Naive thymus-derived CD4-positive, alpha-beta T cell (primary cell): ENCODE results near the gene HSD17B14. TPM values are rescaled to one million over a fixed set of nuclear protein-coding genes. Genes with fewer than 3 reads are reported as not detected.

Source experiments
- ATAC-seq: fragments of 150-1000 bp; cut with Tn5 transposase; 2 replicates; pipeline ENCODE4 v1.10.0; 2021; ENCODE audit warnings: mild to moderate bottlenecking, moderate library complexity
- CTCF ChIA-PET: fragments of 350-600 bp; sonication (Branson Sonifier 250); formaldehyde crosslinking; loops from one replicate; lab custom pipeline; 2021; ENCODE audit warnings: antibody characterized with exemption; lab: Charles Lee
- POLR2A ChIA-PET: fragments of 350-600 bp; sonication (Branson Sonifier 250); formaldehyde crosslinking; loops from one replicate; lab custom pipeline; 2021; ENCODE audit warnings: antibody characterized with exemption, inconsistent platforms; lab: Charles Lee
- DNase-seq, 9 donors: peaks; one replicate each; pipeline versions ENCODE4 v3.0.0 to v3.0.0-alpha.2; 2020 to 2022; ENCODE audit warnings: mixed read lengths in 1 of 9
- H3K27ac ChIP-seq: one replicate; pipeline ENCODE4 v1.7.0; 2013; ENCODE audit warnings: mild to moderate bottlenecking, low read depth, low read length, moderate library complexity
- H3K27me3 ChIP-seq, 2 donors: one replicate each; pipeline ENCODE4 v1.7.0; 2013; ENCODE audit warnings: low read length in 2 of 2, mild to moderate bottlenecking in 2 of 2, moderate library complexity in 2 of 2; ENCODE audit not compliant: control insufficient read depth in 2 of 2, insufficient read depth in 2 of 2
- H3K36me3 ChIP-seq, 3 experiments: 1 replicate in 2 of 3; 2 replicates in 1 of 3; pipeline ENCODE4 v1.7.0; 2013; ENCODE audit warnings: low read length in 3 of 3, mild to moderate bottlenecking in 3 of 3, moderate library complexity in 1 of 3; ENCODE audit not compliant: insufficient read depth in 3 of 3, control insufficient read depth in 2 of 3
- H3K4me1 ChIP-seq, 2 donors: one replicate each; pipeline ENCODE4 v1.7.0; 2013; ENCODE audit warnings: low read length in 2 of 2, mild to moderate bottlenecking in 2 of 2, moderate library complexity in 1 of 2; ENCODE audit not compliant: control insufficient read depth in 2 of 2, insufficient read depth in 2 of 2
- H3K4me3 ChIP-seq: 2 replicates; pipeline ENCODE4 v1.7.0; 2013; ENCODE audit warnings: mild to moderate bottlenecking, low read length
- H3K9me3 ChIP-seq, 3 experiments: 1 replicate in 2 of 3; 2 replicates in 1 of 3; pipeline ENCODE4 v1.7.0; 2013; ENCODE audit warnings: low read length in 3 of 3; ENCODE audit not compliant: control insufficient read depth in 2 of 3
- H3K27ac Mint-ChIP-seq, 9 donors: one replicate each; pipeline ENCODE4 v1.8.0; 2020 to 2022; ENCODE audit warnings: mixed read lengths in 9 of 9, mild to moderate bottlenecking in 8 of 9, moderate library complexity in 5 of 9, inconsistent platforms in 2 of 9
- H3K27me3 Mint-ChIP-seq, 5 donors: one replicate each; pipeline ENCODE4 v1.8.0; 2021 to 2022; ENCODE audit warnings: mixed read lengths in 5 of 5, mild to moderate bottlenecking in 1 of 5
- H3K36me3 Mint-ChIP-seq, 5 donors: one replicate each; pipeline ENCODE4 v1.8.0; 2020 to 2022; ENCODE audit warnings: mixed read lengths in 5 of 5, mild to moderate bottlenecking in 3 of 5, inconsistent platforms in 1 of 5
- H3K4me1 Mint-ChIP-seq, 7 donors: one replicate each; pipeline ENCODE4 v1.8.0; 2020 to 2022; ENCODE audit warnings: mixed read lengths in 7 of 7, mild to moderate bottlenecking in 3 of 7, inconsistent platforms in 1 of 7
- H3K4me3 Mint-ChIP-seq, 10 donors: one replicate each; pipeline ENCODE4 v1.8.0; 2020 to 2022; ENCODE audit warnings: mild to moderate bottlenecking in 10 of 10, mixed read lengths in 10 of 10, moderate library complexity in 6 of 10, inconsistent platforms in 2 of 10
- H3K9me3 Mint-ChIP-seq, 11 donors: one replicate each; pipeline ENCODE4 v1.8.0; 2020 to 2022; ENCODE audit warnings: mixed read lengths in 11 of 11, mild to moderate bottlenecking in 4 of 11, inconsistent platforms in 1 of 11, moderate library complexity in 1 of 11
- intact Hi-C, 2 donors: fragments of 100-400 bp; cut with micrococcal nuclease; formaldehyde crosslinking; loops; one replicate each; pipeline ENCODE4 v1.15.1; 2023
- polyA plus RNA-seq, 2 donors: library from polyadenylated mRNA; unstranded; fragments of 300-500 nt; fragmentation: Illumina TruSeq; gene quantifications; one replicate each; pipeline ENCODE4 v1.2.3, GENCODE V29; 2021
- total RNA-seq, 6 experiments: library from RNA in 5 of 6; stranded (reverse) in 5 of 6; gene quantifications; 1 replicate in 5 of 6; 2 replicates in 1 of 6; pipeline ENCODE4 v1.2.3 and lab custom pipeline; 2021 to 2026

HSD17B14 gene
- total and polyA plus RNA-seq, 7 experiments from 2014 or later = 0.38 to 2.9 (median 1.2) TPM; not detected in 1

DNA sequence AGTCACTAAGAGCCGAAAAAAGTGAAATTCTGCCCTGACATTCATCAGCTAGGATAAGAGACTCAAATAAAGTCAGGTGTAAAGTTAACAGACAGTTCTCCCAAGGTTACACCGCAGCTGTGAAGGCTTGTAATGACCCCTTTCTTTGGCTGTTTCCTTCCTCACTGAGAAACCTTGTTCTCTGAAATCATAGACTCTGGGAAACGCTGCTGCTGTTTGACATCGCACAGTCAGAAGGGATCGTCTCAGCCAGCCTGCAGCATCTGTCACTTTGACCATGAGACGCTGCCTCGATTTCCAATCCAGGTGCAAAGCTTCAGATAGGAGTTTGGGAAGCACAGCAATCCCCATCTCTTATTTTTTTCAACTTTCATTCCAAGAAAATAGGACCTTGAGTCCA lies 26.1 kb downstream of the HSD17B14 start:
- H3K27ac Mint-ChIP-seq = peak overlapping the region; percentile 44 to 79 (median 58)
- Histone ChIP-seq H3K4me1 (peaks cover 10% of the 10 kb centered on the region in 2 donors), H3K36me3 (peaks cover 0 to 9% (median 0%) of the 10 kb centered on the region in 3 experiments), H3K27me3 (no peaks in the 10 kb centered on the region), H3K9me3 (no peaks in the 10 kb centered on the region), H3K27ac (peak overlapping the region; percentile 59), H3K4me3 (peak overlapping the region; percentile 69)
- DNase-seq (no peak), ATAC-seq (no peak)
- ChIA-PET CTCF (interaction anchor here (1.4 to 1.9 kb wide), 2 partner anchors 15 to 166 kb away, joined by 3 to 10 read pairs; no protein-coding TSS in a partner anchor), POLR2A (interaction anchor here (0.5 to 1.6 kb wide), 5 partner anchors 9 to 235 kb away, joined by 3 to 6 read pairs (median 3); partner anchors contain the start of gene RUVBL2)
- H3K9me3 Mint-ChIP-seq = no peaks in the 10 kb centered on the region
- H3K4me3 Mint-ChIP-seq = peak overlapping the region; percentile 79 to 92 (median 84)
- no peaks in the 10 kb centered on the region for H3K27me3 Mint-ChIP-seq
- peaks cover 0 to 6% (median 0%) of the 10 kb centered on the region in 5 donors for H3K36me3 Mint-ChIP-seq
- peaks cover 16 to 40% (median 34%) of the 10 kb centered on the region in 7 donors for H3K4me1 Mint-ChIP-seq
- intact Hi-C loops = loop anchor here (2.0 kb wide), 3 partner anchors 15 to 71 kb away; no protein-coding TSS in a partner anchor

DNA sequence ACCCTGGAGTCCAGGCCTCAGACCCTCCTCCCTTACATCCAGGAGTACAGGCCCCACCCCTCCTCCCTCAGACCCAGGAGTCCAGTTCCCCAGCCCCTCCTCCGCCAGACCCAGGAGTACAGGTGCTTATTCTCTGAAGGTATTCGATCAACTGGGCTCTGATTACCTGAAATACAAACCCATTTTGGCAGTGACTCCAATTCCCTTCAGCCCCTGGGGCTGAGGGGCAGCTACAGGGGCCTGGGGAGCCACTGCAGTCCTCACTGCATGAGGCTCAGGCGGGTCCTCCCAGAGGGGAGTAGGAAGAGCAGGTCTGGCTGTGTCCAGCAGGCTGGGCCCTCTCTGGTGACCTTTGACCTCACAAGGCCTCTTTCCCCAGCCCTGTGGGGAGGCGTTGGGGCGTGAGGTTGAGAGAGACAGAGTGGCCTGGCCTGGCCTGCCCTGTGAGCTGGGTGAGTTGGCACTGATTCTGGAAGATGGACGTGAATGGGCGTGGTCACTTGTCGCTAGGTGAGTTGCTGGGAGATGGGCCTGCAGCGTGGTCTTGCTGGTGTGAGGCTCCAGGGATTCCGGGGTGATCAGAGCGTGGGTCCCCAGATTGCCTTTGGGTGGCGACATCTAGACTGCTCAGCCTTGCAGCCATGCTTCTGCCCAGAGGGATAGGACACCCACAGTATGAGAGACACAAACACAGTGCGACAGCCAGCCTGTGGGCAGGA lies 28.5 kb downstream of the HSD17B14 start:
- Histone ChIP-seq H3K27me3 (no peaks in the 10 kb centered on the region), H3K4me3 (no peak overlapping the region), H3K36me3 (peaks cover 0 to 9% (median 0%) of the 10 kb centered on the region in 3 experiments), H3K4me1 (peaks cover 10% of the 10 kb centered on the region in 2 donors), H3K27ac (no peak overlapping the region), H3K9me3 (no peaks in the 10 kb centered on the region)
- ChIA-PET POLR2A (no interaction called here), CTCF (interaction anchor here (1.5 to 2.5 kb wide), 3 partner anchors 12 to 35 kb away, joined by 4 to 18 read pairs (median 6); no protein-coding TSS in a partner anchor)
- Mint-ChIP-seq H3K9me3 (no peaks in the 10 kb centered on the region), H3K27me3 (no peaks in the 10 kb centered on the region), H3K27ac (peak overlapping the region in 2 of 9 donors; percentile 51 to 68), H3K4me1 (peaks cover 15 to 38% (median 31%) of the 10 kb centered on the region in 7 donors), H3K36me3 (peaks cover 0 to 6% (median 0%) of the 10 kb centered on the region in 5 donors), H3K4me3 (peak overlapping the region in 7 of 10 donors; percentile 6 to 66 (median 45))
- DNase-seq (no peak), ATAC-seq (no peak)
- intact Hi-C loops = no loop called here

DNA sequence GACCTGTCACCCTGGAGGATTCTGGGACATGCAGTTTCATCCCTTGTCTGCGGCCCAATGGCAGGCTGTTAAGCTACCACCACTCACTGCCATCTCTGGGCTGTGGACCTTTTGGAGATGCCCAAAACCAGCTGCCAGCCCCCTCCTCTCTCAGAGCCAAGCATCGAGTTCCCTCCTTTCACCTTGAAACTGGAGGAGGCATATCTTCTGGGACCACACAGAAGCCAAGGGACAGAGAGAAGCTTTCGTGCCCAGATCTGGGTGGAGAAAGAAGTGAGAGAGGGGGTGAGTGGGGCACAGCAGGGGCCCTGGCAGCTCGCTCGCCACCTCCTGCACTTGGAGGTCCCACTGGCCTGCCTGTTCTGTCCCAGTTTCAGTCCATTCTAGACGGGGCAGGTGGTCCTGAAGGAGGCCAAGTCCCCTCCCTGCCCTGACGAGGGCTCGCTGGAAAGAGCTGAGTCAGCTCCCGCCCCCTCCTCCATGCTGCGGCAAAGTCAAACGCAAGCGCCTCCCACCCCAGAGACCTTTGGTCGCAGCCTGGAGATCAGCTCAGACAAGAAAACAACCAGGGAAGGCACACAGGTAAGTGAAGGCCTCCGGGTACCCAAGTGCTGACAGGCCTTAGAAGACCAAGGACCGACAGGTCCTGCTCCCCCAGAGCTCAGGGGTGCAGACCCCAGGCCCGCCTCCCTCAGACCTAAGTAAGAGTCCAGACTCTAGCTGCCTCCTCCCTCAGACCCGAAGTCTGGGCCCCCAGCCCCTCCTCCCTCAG lies 29.3 kb downstream of the HSD17B14 start:
- peak overlapping the region in 1 of 10 donors; percentile 36 for H3K4me3 Mint-ChIP-seq
- POLR2A ChIA-PET = interaction anchor here (1.0 to 1.2 kb wide), 2 partner anchors 12 to 158 kb away, joined by 4 read pairs; no protein-coding TSS in a partner anchor
- Histone ChIP-seq H3K27me3 (no peaks in the 10 kb centered on the region), H3K36me3 (peaks cover 0 to 9% (median 0%) of the 10 kb centered on the region in 3 experiments), H3K27ac (no peak overlapping the region), H3K4me3 (no peak overlapping the region), H3K4me1 (peaks cover 10% of the 10 kb centered on the region in 2 donors), H3K9me3 (no peaks in the 10 kb centered on the region)
- peaks cover 0 to 6% (median 0%) of the 10 kb centered on the region in 5 donors for H3K36me3 Mint-ChIP-seq
- CTCF ChIA-PET = interaction anchor here (0.7 to 2.5 kb wide), 4 partner anchors 11 to 35 kb away, joined by 3 to 18 read pairs (median 5); no protein-coding TSS in a partner anchor
- no peaks in the 10 kb centered on the region for H3K27me3 Mint-ChIP-seq
- no peaks in the 10 kb centered on the region for H3K9me3 Mint-ChIP-seq
- peaks cover 11 to 31% (median 26%) of the 10 kb centered on the region in 7 donors for H3K4me1 Mint-ChIP-seq
- ATAC-seq = no peak
- peak overlapping the region in 3 of 9 donors; percentile 36 to 49 (median 38) for H3K27ac Mint-ChIP-seq
- peak in 1 of 9 donors; percentile 58 for DNase-seq
- intact Hi-C loops = loop anchor here in 1 of 2 donors (1.0 kb wide), 1 partner anchor 12 kb away; no protein-coding TSS in a partner anchor

DNA sequence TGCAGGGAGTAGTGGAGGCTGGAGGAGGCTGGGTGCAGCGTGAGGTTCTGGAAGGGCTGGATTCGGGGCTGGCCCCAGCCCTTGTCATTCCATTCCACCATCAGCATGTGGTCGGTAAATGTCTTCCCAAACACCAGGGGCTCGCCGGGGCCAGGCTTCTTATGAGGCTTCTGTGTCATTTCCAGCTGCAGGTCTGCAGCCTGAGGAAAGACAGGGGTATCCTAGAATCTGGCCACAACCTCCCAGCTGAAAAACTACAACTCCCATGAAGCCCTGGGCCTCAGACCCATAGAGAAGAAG lies 29.8 kb downstream of the HSD17B14 start:
- Histone ChIP-seq H3K9me3 (no peaks in the 10 kb centered on the region), H3K4me1 (peaks cover 10% of the 10 kb centered on the region in 2 donors), H3K27me3 (no peaks in the 10 kb centered on the region), H3K4me3 (no peak overlapping the region), H3K27ac (no peak overlapping the region), H3K36me3 (peaks cover 0 to 9% (median 0%) of the 10 kb centered on the region in 3 experiments)
- CTCF ChIA-PET = interaction anchor here (1.5 to 2.5 kb wide), 3 partner anchors 11 to 36 kb away, joined by 4 to 18 read pairs (median 6); no protein-coding TSS in a partner anchor
- H3K27me3 Mint-ChIP-seq = no peaks in the 10 kb centered on the region
- DNase-seq = peak in 6 of 9 donors; percentile 26 to 63 (median 47)
- peak overlapping the region in 4 of 9 donors; percentile 26 to 49 (median 37) for H3K27ac Mint-ChIP-seq
- peaks cover 0 to 6% (median 0%) of the 10 kb centered on the region in 5 donors for H3K36me3 Mint-ChIP-seq
- peak; percentile 76 for ATAC-seq
- peak overlapping the region in 2 of 10 donors; percentile 17 to 36 for H3K4me3 Mint-ChIP-seq
- POLR2A ChIA-PET = interaction anchor here (1.0 to 1.2 kb wide), 2 partner anchors 11 to 159 kb away, joined by 4 read pairs; no protein-coding TSS in a partner anchor
- intact Hi-C loops = loop anchor here in 1 of 2 donors (1.0 kb wide), 1 partner anchor 11 kb away; no protein-coding TSS in a partner anchor
- no peaks in the 10 kb centered on the region for H3K9me3 Mint-ChIP-seq
- peaks cover 11 to 29% (median 26%) of the 10 kb centered on the region in 7 donors for H3K4me1 Mint-ChIP-seq

DNA sequence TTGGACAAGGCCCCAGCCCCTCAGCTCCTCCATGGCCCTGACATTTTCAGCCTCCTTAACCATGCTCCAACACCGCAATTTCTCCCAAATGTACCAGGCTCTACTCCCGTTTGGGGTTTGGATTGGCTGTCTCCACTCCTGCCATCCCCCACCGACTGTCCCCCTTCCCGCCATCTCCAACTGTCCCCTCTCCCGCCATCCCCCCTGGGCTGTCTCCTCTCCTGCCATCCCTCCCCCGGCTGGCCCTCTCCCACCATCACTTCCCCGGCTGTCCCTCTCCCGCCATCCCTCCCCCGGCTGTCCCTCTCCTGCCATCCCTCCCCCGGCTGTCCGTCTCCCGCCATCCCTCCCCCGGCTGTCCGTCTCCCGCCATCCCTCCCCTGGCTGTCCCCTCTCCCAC lies 30.8 kb downstream of the HSD17B14 start:
- ChIA-PET CTCF (no interaction called here), POLR2A (no interaction called here)
- Histone ChIP-seq H3K27ac (no peak overlapping the region), H3K9me3 (no peaks in the 10 kb centered on the region), H3K27me3 (no peaks in the 10 kb centered on the region), H3K4me1 (peaks cover 8 to 10% of the 10 kb centered on the region in 2 donors), H3K36me3 (peaks cover 0 to 6% (median 0%) of the 10 kb centered on the region in 3 experiments), H3K4me3 (no peak overlapping the region)
- Mint-ChIP-seq H3K27ac (no peak overlapping the region), H3K27me3 (no peaks in the 10 kb centered on the region), H3K4me3 (no peak overlapping the region), H3K36me3 (peaks cover 0 to 6% (median 0%) of the 10 kb centered on the region in 5 donors), H3K4me1 (peaks cover 11 to 29% (median 24%) of the 10 kb centered on the region in 7 donors), H3K9me3 (no peaks in the 10 kb centered on the region)
- DNase-seq = no peak
- intact Hi-C loops = no loop called here
- ATAC-seq = no peak

DNA sequence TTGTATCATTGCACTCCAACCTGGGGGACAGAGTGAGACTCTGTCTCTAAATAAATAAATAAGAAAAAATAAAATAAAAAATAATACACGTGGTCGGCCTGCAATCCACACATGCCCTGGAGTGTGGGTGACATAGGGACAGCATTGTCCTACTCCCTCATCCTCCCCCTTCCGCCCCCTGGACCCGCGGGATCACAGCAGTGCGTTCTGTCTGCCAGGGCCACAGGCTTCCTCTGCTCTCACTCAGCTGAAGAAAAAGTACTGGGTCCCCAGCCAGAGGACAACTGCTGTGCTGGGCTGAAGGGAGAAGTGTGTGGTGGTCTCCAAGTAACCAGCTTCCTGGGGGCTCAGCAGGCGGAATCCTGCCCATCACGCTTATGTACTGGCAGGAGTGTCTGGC lies 31.8 kb downstream of the HSD17B14 start:
- Histone ChIP-seq H3K36me3 (peaks cover 0 to 6% (median 0%) of the 10 kb centered on the region in 3 experiments), H3K4me3 (no peak overlapping the region), H3K9me3 (no peaks in the 10 kb centered on the region), H3K27ac (no peak overlapping the region), H3K4me1 (peaks cover 0 to 2% of the 10 kb centered on the region in 2 donors), H3K27me3 (no peaks in the 10 kb centered on the region)
- H3K27ac Mint-ChIP-seq = no peak overlapping the region
- CTCF ChIA-PET = interaction anchor here (0.6 kb wide), 1 partner anchor 38 kb away, joined by 3 read pairs; no protein-coding TSS in a partner anchor
- H3K27me3 Mint-ChIP-seq = no peaks in the 10 kb centered on the region
- no peak for ATAC-seq
- H3K4me1 Mint-ChIP-seq = peaks cover 1 to 19% (median 14%) of the 10 kb centered on the region in 7 donors
- intact Hi-C loops = no loop called here
- no peak overlapping the region for H3K4me3 Mint-ChIP-seq
- POLR2A ChIA-PET = no interaction called here
- peaks cover 0 to 9% (median 0%) of the 10 kb centered on the region in 5 donors for H3K36me3 Mint-ChIP-seq
- H3K9me3 Mint-ChIP-seq = no peaks in the 10 kb centered on the region
- DNase-seq = no peak
